HUDEP-2 (cell line): ENCODE results near the gene SEPTIN10.
"Not testable (repeated sequence)": the region's sequence is repeated elsewhere in the genome, so short reads cannot be mapped to it uniquely, and the experiment has no call there.

Source experiments
- DNase-seq, 76 experiments: peaks; one replicate each; lab custom pipeline; 2025; ENCODE audit not compliant: unreplicated experiment in 76 of 76; lab: John Stamatoyannopoulos, UW

Gene SEPTIN10

DNA sequence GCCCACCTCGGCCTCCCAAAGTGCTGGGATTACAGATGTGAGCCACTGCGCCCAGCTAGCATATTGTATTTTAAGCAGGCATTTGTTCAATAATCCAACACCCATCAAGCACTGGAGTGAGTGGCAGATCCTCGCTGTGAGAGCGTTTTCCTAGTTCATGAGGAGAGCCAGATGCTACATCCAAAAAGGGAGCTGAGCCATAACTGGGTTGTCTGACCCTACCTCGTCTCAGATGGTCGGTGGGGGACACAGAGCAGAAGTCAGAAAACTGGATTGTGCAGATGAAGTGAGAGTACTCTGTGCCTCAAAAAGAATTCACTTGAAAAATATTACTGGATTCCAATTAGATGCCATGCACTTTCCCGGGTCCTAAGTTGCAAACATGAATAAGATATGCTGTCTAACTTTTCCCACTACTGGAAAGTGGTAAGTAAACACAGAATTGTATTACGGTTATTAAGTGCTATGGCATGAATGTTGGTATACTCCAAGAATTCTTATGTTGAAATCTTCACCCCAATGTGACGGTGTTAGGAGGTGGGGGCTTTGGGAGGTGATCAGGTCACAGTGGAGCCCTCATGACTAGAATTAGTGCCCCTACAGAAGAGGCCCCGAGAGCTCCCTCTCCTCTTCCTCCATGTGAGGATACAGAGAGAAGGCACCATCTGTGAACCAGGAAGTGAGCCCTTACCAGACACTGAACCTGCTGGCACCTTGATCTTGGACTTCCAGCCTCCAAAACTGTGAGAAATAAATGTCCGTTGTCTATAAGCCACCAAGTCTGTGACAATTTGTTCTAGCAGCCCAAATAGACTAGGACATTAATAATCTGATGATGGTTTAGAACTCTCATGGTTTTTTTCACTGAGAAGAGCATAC, 21.9 kb upstream of the SEPTIN10 start:
- DNase-seq = no peak

DNA sequence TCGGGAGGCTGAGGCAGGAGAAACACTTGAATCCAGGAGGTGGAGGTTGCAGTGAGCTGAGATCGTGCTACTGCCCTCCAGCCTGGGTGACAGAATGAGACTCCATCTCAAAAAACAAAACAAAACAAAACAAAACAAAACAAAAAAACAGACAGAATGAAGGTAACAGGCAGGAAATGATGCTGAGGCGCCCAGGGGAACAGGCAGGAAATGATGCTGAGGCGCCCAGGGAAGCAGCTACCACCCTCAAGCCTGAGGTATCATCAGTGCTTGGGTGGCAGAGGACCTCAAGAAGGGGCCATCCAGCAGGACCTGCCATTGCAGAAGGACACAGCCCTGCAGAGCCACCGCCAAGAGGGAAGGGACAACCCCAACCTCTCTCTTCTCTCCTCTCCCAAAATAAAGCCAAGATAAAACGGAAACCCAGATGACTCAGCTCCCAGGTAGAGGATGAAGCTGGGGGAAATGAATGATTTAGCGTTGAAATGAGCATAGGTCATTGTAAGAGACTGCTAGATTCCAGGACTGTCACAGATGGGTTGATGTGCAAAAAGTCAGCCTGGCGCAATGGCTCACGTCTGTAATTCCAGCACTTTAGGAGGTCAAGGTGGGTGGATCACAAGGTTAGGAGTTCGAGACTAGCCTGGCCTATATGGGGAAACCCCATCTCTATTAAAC, 19.7 kb upstream of the SEPTIN10 start:
- no peak for DNase-seq

- no peak for DNase-seq
Observed at GRCh38 chr2:109632158-109632789, 18.5 kb upstream of the SEPTIN10 start.

GRCh38 chr2:109631741-109632140, 18.0 kb upstream of the SEPTIN10 start:
- DNase-seq = no peak

DNA sequence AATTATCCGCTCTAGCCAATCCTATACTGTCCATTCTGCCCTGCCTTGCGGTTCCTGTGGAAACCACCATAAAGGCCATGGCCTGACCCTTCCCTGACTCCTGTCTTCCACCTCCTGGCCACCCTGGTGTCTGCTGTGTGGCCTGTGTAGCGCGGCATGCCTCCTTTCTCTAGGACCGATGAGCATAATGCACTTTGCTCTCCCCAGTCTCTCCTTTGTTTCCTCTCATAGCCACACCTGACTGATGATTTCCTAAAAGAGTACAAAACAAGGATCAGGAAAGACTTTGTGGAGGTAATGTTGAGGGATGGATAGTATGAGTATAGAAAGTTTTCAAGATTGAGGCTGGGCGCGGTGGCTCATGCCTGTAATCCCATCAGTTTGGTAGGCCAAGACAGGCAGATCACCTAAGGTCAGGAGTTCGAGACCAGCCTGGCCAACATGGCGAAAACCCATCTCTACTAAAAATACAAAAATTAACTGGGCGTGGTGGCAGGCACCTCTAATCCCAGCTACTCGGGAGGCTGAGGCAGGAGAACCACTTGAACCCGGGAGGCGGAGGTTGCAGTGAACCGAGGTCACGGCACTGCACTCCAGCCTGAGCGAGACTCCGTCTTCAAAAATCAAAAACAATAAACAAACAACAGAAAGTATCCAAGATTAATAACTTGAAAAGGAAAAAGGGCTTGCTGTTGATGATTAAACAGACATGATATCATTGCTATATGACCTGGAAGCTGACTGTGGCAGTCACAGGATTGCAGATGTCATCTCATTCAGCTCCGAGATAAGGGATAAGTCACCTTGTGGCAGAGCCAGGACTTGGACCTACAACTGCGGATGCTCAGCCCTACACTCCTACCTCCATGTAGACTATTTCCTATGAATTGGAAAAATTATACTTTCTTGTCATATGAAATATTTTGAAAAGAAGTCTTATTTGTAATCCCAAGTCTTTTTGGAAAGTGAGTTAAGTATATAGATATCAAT, 17.0 kb upstream of the SEPTIN10 start:
- DNase-seq = no peak

DNA sequence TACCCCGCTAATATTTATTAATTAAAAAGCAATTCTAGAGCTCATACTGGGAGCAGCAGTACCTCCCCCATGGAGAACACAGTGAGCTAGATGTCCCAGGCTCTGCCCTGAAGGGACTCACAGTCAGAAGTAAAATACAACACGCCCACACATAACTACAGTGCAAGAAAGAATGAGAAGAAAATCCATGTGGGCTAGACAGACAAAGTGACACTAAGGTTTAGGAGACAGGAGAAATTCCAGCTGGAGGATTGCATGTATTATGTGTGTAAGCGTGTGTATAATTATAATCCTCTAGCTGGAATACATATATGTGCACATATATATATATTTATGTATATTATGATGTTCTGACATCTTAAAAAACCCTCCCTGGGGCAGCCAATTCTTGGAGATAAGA, 16.1 kb upstream of the SEPTIN10 start:
- DNase-seq = no peak

- DNase-seq = not testable (repeated sequence)
Observed at GRCh38 chr2:109628321-109628720, 14.6 kb upstream of the SEPTIN10 start.

- no peak for DNase-seq
Observed at GRCh38 chr2:109624339-109624738, 10.6 kb upstream of the SEPTIN10 start.

- DNase-seq = no peak
Observed at GRCh38 chr2:109623923-109624322, 10.2 kb upstream of the SEPTIN10 start.

GRCh38 chr2:109623297-109623696, 9.5 kb upstream of the SEPTIN10 start:
- DNase-seq = no peak

DNA sequence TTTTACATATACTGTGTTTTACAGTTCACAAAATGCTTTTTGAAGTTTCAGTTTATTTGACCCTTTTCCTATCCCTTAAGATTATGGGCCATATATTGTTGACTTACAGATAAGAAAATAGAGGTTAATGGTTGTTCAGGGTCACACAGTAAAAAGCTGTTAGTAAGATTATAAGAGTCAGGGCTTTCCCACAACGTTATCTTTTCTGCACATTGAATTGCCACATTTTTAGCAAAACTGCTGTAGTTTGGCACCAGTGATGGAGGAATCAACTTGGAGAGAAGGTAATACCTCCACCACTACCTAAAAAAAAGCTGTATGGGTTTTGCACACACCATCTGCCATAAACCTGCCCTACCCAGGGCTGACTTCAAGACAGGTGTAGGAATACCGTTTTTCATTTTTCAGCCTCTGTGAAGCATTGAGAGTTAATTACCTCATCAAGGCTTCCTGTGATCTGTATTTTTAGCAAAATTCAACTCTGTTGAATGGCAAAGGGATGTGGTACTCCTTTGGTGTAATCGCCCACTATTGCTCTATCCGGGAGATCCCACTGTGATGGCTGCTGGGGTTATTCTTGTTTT, 5.4 kb upstream of the SEPTIN10 start:
- DNase-seq = no peak

GRCh38 chr2:109616184-109616583, 2.4 kb upstream of the SEPTIN10 start:
- DNase-seq = no peak

- no peak for DNase-seq
Observed at GRCh38 chr2:109615637-109616144, 1.9 kb upstream of the SEPTIN10 start.

GRCh38 chr2:109614715-109615636, 1.2 kb upstream of the SEPTIN10 start:
- no peak for DNase-seq

- DNase-seq = no peak
Observed at GRCh38 chr2:109613081-109613921, 465 bp downstream of the SEPTIN10 start.

DNA sequence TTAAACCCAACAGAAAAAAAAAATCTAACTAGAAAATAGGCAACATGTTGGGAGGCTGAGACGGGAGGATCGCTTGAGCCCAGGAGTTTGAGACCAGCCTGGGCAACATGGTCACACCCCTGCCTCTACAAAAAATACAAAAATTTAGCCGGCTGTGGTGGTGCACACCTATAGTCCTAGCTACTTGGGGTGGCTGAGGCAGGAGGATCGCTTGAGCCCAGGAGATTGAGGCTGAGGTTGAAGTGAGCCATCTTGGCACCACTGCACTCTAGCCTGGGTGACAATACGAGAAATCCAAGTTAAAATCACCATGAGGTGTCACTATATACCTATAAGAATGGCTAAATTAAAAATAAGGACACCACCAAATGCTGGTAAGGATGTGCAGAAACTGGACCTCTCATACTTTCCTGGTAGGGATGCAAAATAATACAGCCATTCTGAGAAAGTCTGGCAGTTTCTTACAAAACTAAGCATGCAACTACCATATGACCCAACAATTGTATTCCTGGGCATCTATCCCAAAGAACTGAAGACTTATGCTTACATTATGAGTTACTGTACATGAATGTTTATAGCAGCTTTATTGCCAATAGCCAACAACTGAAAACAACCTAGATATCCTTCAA, 2.2 kb downstream of the SEPTIN10 start:
- no peak for DNase-seq

GRCh38 chr2:109609352-109610024, 4.3 kb downstream of the SEPTIN10 start:
- DNase-seq = no peak
